HEK293 (cell line): ENCODE measurements around the gene BMP6.

ENCODE experiments used
- CTCF ChIA-PET: fragments of 350-600 bp; formaldehyde crosslinking; extraction: SDS; loops from one replicate; lab custom pipeline; 2021; ENCODE audit warnings: antibody characterized with exemption; lab: Yijun Ruan, JAX
- POLR2A ChIA-PET: fragments of 300-600 bp; formaldehyde crosslinking; extraction: SDS; loops from one replicate; lab custom pipeline; 2020; ENCODE audit warnings: antibody characterized with exemption, inconsistent platforms; lab: Yijun Ruan, JAX
- H3K27ac ChIP-seq: fragments of 200-500 bp; sonication (Bioruptor generic); 2 replicates; pipeline ENCODE4 v1.5.1; 2014; ENCODE audit warnings: low read depth, low read length, control low read depth, inconsistent platforms; ENCODE audit errors: extremely low read depth
- H3K36me3 ChIP-seq, 2 experiments: fragments of 200-500 bp in 1 of 2; sonication (Bioruptor generic) in 1 of 2; 1 replicate in 1 of 2; 2 replicates in 1 of 2; pipeline ENCODE4 v1.5.1; 2014 to 2017; ENCODE audit warnings: inconsistent platforms in 2 of 2, low read length in 2 of 2; ENCODE audit not compliant: control insufficient read depth in 2 of 2, insufficient read depth in 1 of 2
- H3K4me1 ChIP-seq: fragments of 200-500 bp; sonication (Bioruptor generic); 2 replicates; pipeline ENCODE4 v1.5.1; 2014; ENCODE audit warnings: mild to moderate bottlenecking, low read length, inconsistent platforms; ENCODE audit not compliant: control insufficient read depth, insufficient read depth
- H3K4me3 ChIP-seq: 2 replicates; pipeline ENCODE4 v1.5.1; 2011; ENCODE audit warnings: low read depth, mild to moderate bottlenecking, control low read depth, low read length, moderate library complexity
- H3K9me3 ChIP-seq: fragments of 200-500 bp; sonication (Bioruptor generic); 2 replicates; pipeline ENCODE4 v1.5.1; 2014; ENCODE audit warnings: low read depth, low read length, inconsistent platforms; ENCODE audit not compliant: control insufficient read depth, insufficient read depth
- GLIS1 ChIP-seq: fragments of 450-650 bp; formaldehyde crosslinking; IDR thresholded peaks from 2 replicates; pipeline ENCODE4 v1.5.1; 2016; ENCODE audit warnings: missing biosample characterization, missing genetic modification characterization
- HOXD13 ChIP-seq: sonication (generic); formaldehyde crosslinking; IDR thresholded peaks from 2 replicates; pipeline ENCODE4 v1.8.0; 2022; ENCODE audit warnings: missing genetic modification reagents, borderline replicate concordance
- ZBTB44 ChIP-seq: fragments of 450-650 bp; IDR thresholded peaks from 2 replicates; pipeline ENCODE4 v1.5.1; 2018; ENCODE audit warnings: missing biosample characterization, mild to moderate bottlenecking, missing genetic modification characterization
- ZNF24 ChIP-seq: fragments of 450-650 bp; formaldehyde crosslinking; IDR thresholded peaks from 2 replicates; pipeline ENCODE4 v1.5.1; 2016; ENCODE audit warnings: missing biosample characterization, missing genetic modification characterization
- ZNF248 ChIP-seq: fragments of 450-650 bp; formaldehyde crosslinking; IDR thresholded peaks from 2 replicates; pipeline ENCODE4 v1.5.1; 2017; ENCODE audit warnings: missing biosample characterization, missing genetic modification characterization
- ZNF274 ChIP-seq, 2 experiments: fragments of 200-500 bp in 1 of 2; fragments of 450-650 bp in 1 of 2; sonication (Bioruptor generic) in 1 of 2; formaldehyde crosslinking in 1 of 2; IDR thresholded peaks; 2 replicates each; pipeline versions ENCODE4 v1.5.1 to v1.6.1; 2014 to 2016; ENCODE audit warnings: borderline replicate concordance in 1 of 2, inconsistent platforms in 1 of 2, low read length in 1 of 2, missing biosample characterization in 1 of 2, missing genetic modification characterization in 1 of 2
- ZNF280C ChIP-seq: fragments of 450-650 bp; formaldehyde crosslinking; IDR thresholded peaks from 2 replicates; pipeline ENCODE4 v1.5.1; 2016; ENCODE audit warnings: missing biosample characterization, missing genetic modification characterization
- ZNF530 ChIP-seq: fragments of 450-650 bp; formaldehyde crosslinking; IDR thresholded peaks from 2 replicates; pipeline ENCODE4 v1.5.1; 2016; ENCODE audit warnings: low read depth, missing biosample characterization, missing genetic modification characterization
- ZNF548 ChIP-seq: fragments of 450-650 bp; formaldehyde crosslinking; IDR thresholded peaks from 2 replicates; pipeline ENCODE4 v1.5.1; 2016; ENCODE audit warnings: missing biosample characterization, missing genetic modification characterization
- ZNF600 ChIP-seq: fragments of 450-650 bp; formaldehyde crosslinking; IDR thresholded peaks from 2 replicates; pipeline ENCODE4 v1.5.1; 2016; ENCODE audit warnings: missing biosample characterization, missing genetic modification characterization
- ZNF629 ChIP-seq: fragments of 450-650 bp; formaldehyde crosslinking; IDR thresholded peaks from 2 replicates; pipeline ENCODE4 v1.5.1; 2017; ENCODE audit warnings: missing biosample characterization, missing genetic modification characterization
- ZNF639 ChIP-seq: fragments of 450-650 bp; formaldehyde crosslinking; IDR thresholded peaks from 2 replicates; pipeline ENCODE4 v1.5.1; 2016; ENCODE audit warnings: missing biosample characterization, missing genetic modification characterization
- ZNF677 ChIP-seq: fragments of 450-650 bp; IDR thresholded peaks from 2 replicates; pipeline ENCODE4 v1.5.0; 2018; ENCODE audit warnings: missing biosample characterization, mild to moderate bottlenecking, missing genetic modification characterization, moderate library complexity
- ZNF76 ChIP-seq: fragments of 450-650 bp; formaldehyde crosslinking; IDR thresholded peaks from 2 replicates; pipeline ENCODE4; 2016; ENCODE audit warnings: low read depth, missing biosample characterization, missing genetic modification characterization, borderline replicate concordance
- ZNF843 ChIP-seq: fragments of 450-650 bp; formaldehyde crosslinking; IDR thresholded peaks from 2 replicates; pipeline ENCODE4 v1.5.1; 2016; ENCODE audit warnings: missing biosample characterization, missing genetic modification characterization
- ZSCAN23 ChIP-seq: fragments of 450-650 bp; formaldehyde crosslinking; IDR thresholded peaks from 2 replicates; pipeline ENCODE4 v1.5.1; 2016; ENCODE audit warnings: missing biosample characterization, missing genetic modification characterization
- ZSCAN5A ChIP-seq: fragments of 450-650 bp; formaldehyde crosslinking; IDR thresholded peaks from 2 replicates; pipeline ENCODE4 v1.5.1; 2016; ENCODE audit warnings: missing biosample characterization, missing genetic modification characterization

The BMP6 gene

GRCh38 chr6:7879579-7879978 lies 153.7 kb downstream of the BMP6 start (continued):
- TF ChIP-seq ZBTB44 (tag by site-specific recombination) (no peak), ZSCAN23 (tag by site-specific recombination) (no peak), ZNF76 (tag by site-specific recombination) (no peak)

- peaks cover 23 to 57% of the 10 kb centered on the region in 2 experiments; a peak in 2 of 3 replicates for H3K36me3 ChIP-seq
- H3K4me3 ChIP-seq, result no peak overlapping the region
- POLR2A ChIA-PET, result interaction anchor here (1.3 kb wide), 1 partner anchor 16 kb away, joined by 3 read pairs; no protein-coding TSS in a partner anchor
- TF ChIP-seq ZNF600 (0 out of 2 replicates have a peak, but pooled peaks have one; percentile 16), ZNF530 (tag by site-specific recombination) (no peak)
- no peaks in the 10 kb centered on the region for H3K9me3 ChIP-seq
- no peaks in the 10 kb centered on the region for H3K4me1 ChIP-seq
- CTCF ChIA-PET, result interaction anchor here (0.9 to 1.4 kb wide), 3 partner anchors 19 to 179 kb away, joined by 4 to 9 read pairs (median 6); no protein-coding TSS in a partner anchor
- H3K27ac ChIP-seq, result no peak overlapping the region
Measured at GRCh38 chr6:7879980-7880717, 154.2 kb downstream of the BMP6 start.

- Histone ChIP-seq H3K4me3 (no peak overlapping the region), H3K4me1 (no peaks in the 10 kb centered on the region), H3K36me3 (peaks cover 28 to 63% of the 10 kb centered on the region in 2 experiments; a peak in 2 of 3 replicates), H3K27ac (no peak overlapping the region), H3K9me3 (no peaks in the 10 kb centered on the region)
- ChIA-PET CTCF (interaction anchor here (0.9 kb wide), 1 partner anchor 19 kb away, joined by 4 read pairs; no protein-coding TSS in a partner anchor), POLR2A (interaction anchor here (1.3 kb wide), 1 partner anchor 15 kb away, joined by 3 read pairs; no protein-coding TSS in a partner anchor)
- TF ChIP-seq GLIS1 (tag by site-specific recombination) (no peak), ZNF843 (tag by site-specific recombination) (no peak)
Measured at GRCh38 chr6:7880718-7881107, 154.8 kb downstream of the BMP6 start.

- Histone ChIP-seq H3K9me3 (no peaks in the 10 kb centered on the region), H3K4me3 (no peak overlapping the region), H3K36me3 (peaks cover 28 to 75% of the 10 kb centered on the region in 2 experiments; a peak in 2 of 3 replicates), H3K27ac (no peak overlapping the region), H3K4me1 (no peaks in the 10 kb centered on the region)
- ChIA-PET CTCF (interaction anchor here (0.8 kb wide), 1 partner anchor 161 kb away, joined by 4 read pairs; no protein-coding TSS in a partner anchor), POLR2A (no interaction called here)
- TF ChIP-seq ZSCAN5A (tag by site-specific recombination), result no peak
- no peak for TF ChIP-seq ZNF639 (tag by site-specific recombination)
- TF ChIP-seq ZNF280C (tag by site-specific recombination), result no peak
- TF ChIP-seq HOXD13 (CRISPR knock-in tag), result no peak
- TF ChIP-seq ZNF274 (IDR thresholded peaks at IDR 0.05; ENCODE audit: low read length), result no peak
- no peak for TF ChIP-seq ZNF274 (tag by site-specific recombination; IDR thresholded peaks at IDR 0.05; ENCODE audit: borderline replicate concordance)
- no peak for TF ChIP-seq ZNF24 (tag by site-specific recombination)
- TF ChIP-seq ZNF548 (tag by site-specific recombination), result no peak
- TF ChIP-seq ZNF629, result no peak
- no peak for TF ChIP-seq ZNF248
- TF ChIP-seq ZNF677 (tag by site-specific recombination), result no peak
Measured at GRCh38 chr6:7881765-7882500, 156.0 kb downstream of the BMP6 start.
